ENCODE measurements around the gene OBSCN.

DNA sequence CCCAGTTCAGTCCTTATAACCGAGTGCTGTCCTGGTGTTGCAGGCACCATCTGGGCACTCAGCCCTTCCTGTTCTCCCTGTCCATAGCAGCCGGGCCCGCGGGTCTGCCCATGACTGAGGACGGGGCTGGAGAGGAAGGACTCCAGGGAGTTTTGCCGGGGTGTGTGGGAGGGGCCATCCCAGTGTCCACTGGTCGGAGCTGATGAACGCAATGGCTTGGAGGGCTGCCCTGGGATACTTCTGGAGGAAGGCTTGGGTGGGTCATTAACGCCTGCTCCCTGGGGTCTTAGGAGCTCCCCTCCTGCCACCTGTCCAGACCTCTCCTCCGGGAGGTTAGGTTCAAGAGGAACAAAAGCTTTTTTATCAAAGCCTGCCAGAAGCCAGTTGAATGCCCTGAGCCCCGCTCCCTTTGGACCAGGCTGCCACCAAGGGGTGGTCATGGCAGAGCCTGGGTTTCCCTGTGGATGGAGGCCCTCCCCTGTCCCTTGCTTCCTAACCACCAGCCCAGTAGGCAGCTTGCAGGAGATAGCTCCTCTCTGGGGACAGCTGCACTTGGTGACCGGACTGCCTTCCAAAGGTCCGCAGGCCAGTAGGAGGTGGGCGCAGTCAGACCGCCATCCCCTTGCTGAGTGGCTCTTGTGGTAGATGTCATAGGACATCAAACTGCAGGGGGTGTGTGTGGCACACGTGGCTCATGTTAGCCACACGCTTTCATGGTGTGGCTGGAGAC is 137.5 kb downstream of the OBSCN start:
- TF ChIP-seq, protein P1, sequence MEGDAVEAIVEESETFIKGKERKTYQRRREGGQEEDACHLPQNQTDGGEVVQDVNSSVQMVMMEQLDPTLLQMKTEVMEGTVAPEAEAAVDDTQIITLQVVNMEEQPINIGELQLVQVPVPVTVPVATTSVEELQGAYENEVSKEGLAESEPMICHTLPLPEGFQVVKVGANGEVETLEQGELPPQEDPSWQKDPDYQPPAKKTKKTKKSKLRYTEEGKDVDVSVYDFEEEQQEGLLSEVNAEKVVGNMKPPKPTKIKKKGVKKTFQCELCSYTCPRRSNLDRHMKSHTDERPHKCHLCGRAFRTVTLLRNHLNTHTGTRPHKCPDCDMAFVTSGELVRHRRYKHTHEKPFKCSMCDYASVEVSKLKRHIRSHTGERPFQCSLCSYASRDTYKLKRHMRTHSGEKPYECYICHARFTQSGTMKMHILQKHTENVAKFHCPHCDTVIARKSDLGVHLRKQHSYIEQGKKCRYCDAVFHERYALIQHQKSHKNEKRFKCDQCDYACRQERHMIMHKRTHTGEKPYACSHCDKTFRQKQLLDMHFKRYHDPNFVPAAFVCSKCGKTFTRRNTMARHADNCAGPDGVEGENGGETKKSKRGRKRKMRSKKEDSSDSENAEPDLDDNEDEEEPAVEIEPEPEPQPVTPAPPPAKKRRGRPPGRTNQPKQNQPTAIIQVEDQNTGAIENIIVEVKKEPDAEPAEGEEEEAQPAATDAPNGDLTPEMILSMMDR (IDR thresholded peaks at IDR 0.05), result no peak
- TF ChIP-seq POLR2A (IDR thresholded peaks at IDR 0.05), result no peak

Measured in sigmoid colon (tissue), 3 donors.